Tibial nerve (tissue), 3 donors: Measurements from ENCODE around the gene PLXNA4.

Experiments
- CTCF ChIP-seq, 5 experiments: fragments of 200-600 bp in 3 of 5; fragments of 450-650 bp in 2 of 5; sonication (generic) in 3 of 5; IDR thresholded peaks; one replicate each; pipeline ENCODE4 v1.5.1; 2016 to 2019; ENCODE audit warnings: antibody characterized with exemption in 5 of 5, mild to moderate bottlenecking in 3 of 5, moderate library complexity in 2 of 5
- POLR2A ChIP-seq, 2 donors: fragments of 450-650 bp; IDR thresholded peaks; one replicate each; pipeline ENCODE4 v1.6.1; 2017; ENCODE audit warnings: antibody characterized with exemption in 2 of 2, mild to moderate bottlenecking in 2 of 2, moderate library complexity in 2 of 2

DNA sequence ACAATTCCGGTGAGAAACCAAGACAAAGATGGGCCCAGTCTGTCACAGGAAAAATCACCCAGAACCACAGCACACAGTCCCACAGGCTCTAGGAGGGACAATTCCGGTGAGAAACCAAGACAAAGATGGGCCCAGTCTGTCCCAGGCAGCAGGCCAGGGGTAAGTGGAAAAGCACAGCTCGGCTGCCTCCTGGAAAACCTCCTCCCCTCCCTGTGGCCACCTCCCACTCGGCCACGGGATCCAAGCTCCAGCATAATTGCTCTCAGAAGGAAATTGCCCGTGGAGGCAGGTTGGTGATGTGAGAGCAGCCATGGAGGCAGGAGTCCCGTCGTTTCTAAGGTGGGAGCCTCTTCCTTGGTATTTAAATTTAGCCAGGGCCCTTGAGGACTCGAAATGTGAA is 95.7 kb downstream of the PLXNA4 start:
- no peak for TF ChIP-seq CTCF (IDR thresholded peaks at IDR 0.05)
- TF ChIP-seq POLR2A (IDR thresholded peaks at IDR 0.05), result no peak
